Pancreas (tissue), 10 donors: ENCODE data around the gene SELENBP1. TPM values are rescaled to one million over a fixed set of nuclear protein-coding genes. Genes with fewer than 3 reads are reported as not detected.

ENCODE experiments used
- ATAC-seq, 4 donors: fragments of 200-7000 bp; cut with Tn5 transposase; one replicate each; pipeline versions ENCODE4 v1.8.0 to v1.9.1; 2020; ENCODE audit warnings: mild to moderate bottlenecking in 4 of 4, moderate library complexity in 4 of 4
- DNase-seq, 6 donors: peaks; one replicate each; pipeline ENCODE4 v3.0.0-alpha.2; 2020
- FAIRE-seq: peaks from 2 replicates; lab custom pipeline; 2012; peaks lifted over from hg19 to GRCh38; lab: Jason Lieb, UNC
- H3K27ac ChIP-seq, 4 donors: fragments of 200-600 bp; sonication (generic); 1 replicate in 3 of 4; 2 replicates in 1 of 4; pipeline versions ENCODE4 v1.5.0 to v1.8.0; 2020
- H3K27me3 ChIP-seq, 4 donors: fragments of 200-600 bp; one replicate each; pipeline ENCODE4 v1.8.0; 2021
- H3K36me3 ChIP-seq, 3 donors: fragments of 200-600 bp; sonication (generic) in 1 of 3; one replicate each; pipeline versions ENCODE4 v1.5.0 to v1.8.0; 2020 to 2021
- H3K4me1 ChIP-seq, 3 donors: fragments of 200-600 bp; one replicate each; pipeline ENCODE4 v1.8.0; 2021
- H3K4me3 ChIP-seq, 4 donors: fragments of 200-600 bp; sonication (generic) in 2 of 4; one replicate each; pipeline versions ENCODE4 v1.5.0 to v1.8.0; 2020 to 2021
- H3K9me3 ChIP-seq, 4 donors: fragments of 200-600 bp; one replicate each; pipeline ENCODE4 v1.8.0; 2021
- CTCF ChIP-seq, 4 donors: fragments of 200-600 bp; sonication (generic) in 3 of 4; IDR thresholded peaks; one replicate each; pipeline versions ENCODE4 v1.5.0 to v1.8.0; 2021; ENCODE audit warnings: antibody characterized with exemption in 4 of 4
- WGBS, 2 donors: extraction: QIAGEN DNeasy Blood & Tissue Kit; methylation state at CpG; one replicate each; pipeline ENCODE4 v1.1.7; 2013; 5-methylcytosine and 5-hydroxymethylcytosine counted together
- intact Hi-C, 3 donors: fragments of 100-400 bp; cut with DNase I; formaldehyde crosslinking; loops; one replicate each; pipeline versions ENCODE4 v1.11.1 to v1.14.2; 2022
- polyA plus RNA-seq, 2 donors: library from polyadenylated mRNA; stranded (reverse); fragments of 200-250 nt; gene quantifications; one replicate each; pipeline ENCODE4 v1.2.3, GENCODE V29; 2013
- total RNA-seq, 6 donors: library from RNA; stranded (reverse); fragmentation: NEBNext Ultra II Directional in 4 of 6; extraction: Animal tissue kit (Norgen Biotek cat#: 25700) in 4 of 6; gene quantifications; one replicate each; pipeline versions ENCODE4 v1.2.1 to v1.2.4, GENCODE V29; 2021 to 2023
- donor health status: healthy with polysubstance abuse.
- donor health status: DM: no; HTN: no; CAD: no; lungs with moderate emphysema.
- donor health status: DM: no; HTN: no; CAD: no.
- donor health status: control.
- donor health status: control.
- donor health status: Bipolar disorder and iron deficiency.
- donor health status: DM: yes; HTN: yes; CAD: no.
- donor health status: DM: no; HTN: no; CAD: no.
- donor health status: DM: no; HTN: no; CAD: no.
- donor health status: DM: yes; HTN: yes; CAD: no.

SELENBP1 gene
- total and polyA plus RNA-seq, 8 donors: 13.1 to 93.0 (median 30.6) TPM

- no peak for DNase-seq
- Histone ChIP-seq H3K36me3 (peaks cover 0 to 68% (median 43%) of the 10 kb centered on the region in 3 donors), H3K9me3 (no peaks in the 10 kb centered on the region), H3K27me3 (no peaks in the 10 kb centered on the region), H3K4me1 (no peaks in the 10 kb centered on the region), H3K4me3 (no peak overlapping the region), H3K27ac (no peak overlapping the region)
- no peak for FAIRE-seq
- WGBS, 2 donors: 90 to 92% methylated on average over 2 of the region's 2 CpGs
- ATAC-seq: no peak
- TF ChIP-seq CTCF (IDR thresholded peaks at IDR 0.05): no peak
- intact Hi-C loops: no loop called here
Measured at GRCh38 chr1:151411884-151412283, 39.4 kb upstream of the SELENBP1 start.

GRCh38 chr1:151408891-151409290, 36.4 kb upstream of the SELENBP1 start:
- no peak for FAIRE-seq
- no peak for ATAC-seq
- H3K9me3 ChIP-seq: no peaks in the 10 kb centered on the region
- DNase-seq: no peak
- intact Hi-C loops: loop anchor here in 1 of 3 donors (10.0 kb wide), 1 partner anchor 104 kb away; no protein-coding TSS in a partner anchor
- no peak overlapping the region for H3K27ac ChIP-seq
- TF ChIP-seq CTCF (IDR thresholded peaks at IDR 0.05): no peak
- H3K27me3 ChIP-seq: no peaks in the 10 kb centered on the region
- no peaks in the 10 kb centered on the region for H3K4me1 ChIP-seq
- H3K36me3 ChIP-seq: peaks cover 0 to 80% (median 54%) of the 10 kb centered on the region in 3 donors
- H3K4me3 ChIP-seq: no peak overlapping the region

GRCh38 chr1:151407304-151407703, 34.8 kb upstream of the SELENBP1 start:
- H3K27ac ChIP-seq: no peak overlapping the region
- TF ChIP-seq CTCF (IDR thresholded peaks at IDR 0.05): no peak
- H3K9me3 ChIP-seq: no peaks in the 10 kb centered on the region
- FAIRE-seq: no peak
- H3K4me1 ChIP-seq: no peaks in the 10 kb centered on the region
- intact Hi-C loops: loop anchor here in 1 of 3 donors (10.0 kb wide), 1 partner anchor 103 kb away; no protein-coding TSS in a partner anchor
- no peak for ATAC-seq
- H3K4me3 ChIP-seq: no peak overlapping the region
- H3K36me3 ChIP-seq: peaks cover 0 to 78% (median 49%) of the 10 kb centered on the region in 3 donors
- H3K27me3 ChIP-seq: no peaks in the 10 kb centered on the region
- no peak for DNase-seq
- WGBS, 2 donors: 94 to 96% methylated on average over 3 of the region's 3 CpGs

GRCh38 chr1:151406176-151406575, 33.7 kb upstream of the SELENBP1 start:
- intact Hi-C loops: loop anchor here in 1 of 3 donors (10.0 kb wide), 1 partner anchor 101 kb away; no protein-coding TSS in a partner anchor
- 87 to 89% methylated on average over 8 of the region's 8 CpGs for WGBS, 2 donors

More at GRCh38 chr1:151406176-151406575, 33.7 kb upstream of the SELENBP1 start:
- Histone ChIP-seq H3K4me1 (no peaks in the 10 kb centered on the region), H3K36me3 (peaks cover 0 to 77% (median 45%) of the 10 kb centered on the region in 3 donors), H3K9me3 (no peaks in the 10 kb centered on the region), H3K4me3 (no peak overlapping the region), H3K27me3 (no peaks in the 10 kb centered on the region), H3K27ac (no peak overlapping the region)
- FAIRE-seq (no peak), ATAC-seq (no peak), DNase-seq (no peak)
- no peak for TF ChIP-seq CTCF (IDR thresholded peaks at IDR 0.05)
